Neuronal stem cell (in vitro differentiated cells): ENCODE measurements around the gene ASB18.

Experiments
- DNase-seq: peaks from one replicate; pipeline ENCODE4 v3.0.0-alpha.2; 2013; ENCODE audit warnings: low spot score
- H2AFZ ChIP-seq: one replicate; pipeline ENCODE4 v1.6.1; 2013; ENCODE audit warnings: mild to moderate bottlenecking, low read length, inconsistent platforms
- H2AK5ac ChIP-seq: 2 replicates; pipeline ENCODE4 v1.6.1; 2013; ENCODE audit warnings: low read depth, mild to moderate bottlenecking, inconsistent platforms, low read length, moderate library complexity, mixed read lengths
- H2BK120ac ChIP-seq: 2 replicates; pipeline ENCODE4 v1.6.1; 2013; ENCODE audit warnings: low read depth, mild to moderate bottlenecking, inconsistent platforms, low read length, moderate library complexity, mixed read lengths
- H2BK12ac ChIP-seq: one replicate; pipeline ENCODE4 v1.6.1; 2013; ENCODE audit warnings: low read length, inconsistent platforms
- H2BK15ac ChIP-seq: 2 replicates; pipeline ENCODE4 v1.6.1; 2013; ENCODE audit warnings: mild to moderate bottlenecking, low read length, inconsistent platforms, mixed read lengths
- H2BK5ac ChIP-seq: one replicate; pipeline ENCODE4 v1.6.1; 2013; ENCODE audit warnings: inconsistent platforms, mild to moderate bottlenecking, low read length, moderate library complexity
- H3K14ac ChIP-seq: one replicate; pipeline ENCODE4 v1.6.1; 2013; ENCODE audit warnings: low read length, inconsistent platforms
- H3K18ac ChIP-seq: 2 replicates; pipeline ENCODE4 v1.6.1; 2013; ENCODE audit warnings: low read length, inconsistent platforms
- H3K23ac ChIP-seq: 2 replicates; pipeline ENCODE4 v1.6.1; 2013; ENCODE audit warnings: low read depth, mild to moderate bottlenecking, mixed read lengths, low read length, inconsistent platforms; ENCODE audit not compliant: poor library complexity
- H3K27ac ChIP-seq: replicated peaks from 3 replicates; pipeline ENCODE4 v1.5.1; 2013; ENCODE audit warnings: low read length, inconsistent platforms
- H3K27me3 ChIP-seq, 3 experiments: 2 replicates each; pipeline ENCODE4 v1.6.1; 2013; ENCODE audit warnings: low read length in 3 of 3, mild to moderate bottlenecking in 2 of 3, inconsistent platforms in 1 of 3, low read depth in 1 of 3, mixed read lengths in 1 of 3, moderate library complexity in 1 of 3; ENCODE audit not compliant: control insufficient read depth in 3 of 3, insufficient read depth in 3 of 3
- H3K36me3 ChIP-seq, 2 donors: replicated peaks in 1 of 2; 2 replicates each; pipeline ENCODE4 v1.6.1; 2013; ENCODE audit warnings: low read length in 2 of 2; ENCODE audit not compliant: control insufficient read depth in 2 of 2, insufficient read depth in 2 of 2
- H3K4ac ChIP-seq: 2 replicates; pipeline ENCODE4 v1.6.1; 2013; ENCODE audit warnings: inconsistent platforms, mild to moderate bottlenecking, low read length, moderate library complexity
- H3K4me1 ChIP-seq, 2 donors: 1 replicate in 1 of 2; 2 replicates in 1 of 2; pipeline ENCODE4 v1.6.1; 2013; ENCODE audit warnings: low read length in 2 of 2, low read depth in 1 of 2; ENCODE audit not compliant: control insufficient read depth in 2 of 2, insufficient read depth in 1 of 2
- H3K4me2 ChIP-seq: one replicate; pipeline ENCODE4 v1.6.1; 2013; ENCODE audit warnings: mild to moderate bottlenecking, low read length, inconsistent platforms; ENCODE audit not compliant: insufficient read depth, poor library complexity, severe bottlenecking
- H3K4me3 ChIP-seq, 2 donors: 2 replicates each; pipeline ENCODE4 v1.5.1; 2013; ENCODE audit warnings: low read length in 2 of 2, mild to moderate bottlenecking in 2 of 2, inconsistent platforms in 1 of 2, moderate library complexity in 1 of 2
- H3K79me1 ChIP-seq: one replicate; pipeline ENCODE4 v1.6.1; 2013; ENCODE audit warnings: low read depth, mild to moderate bottlenecking, inconsistent platforms, low read length, moderate library complexity
- H3K9ac ChIP-seq: one replicate; pipeline ENCODE4 v1.6.1; 2013; ENCODE audit warnings: mild to moderate bottlenecking, low read depth, low read length, inconsistent platforms; ENCODE audit not compliant: poor library complexity
- H3K9me3 ChIP-seq, 2 donors: replicated peaks in 1 of 2; 2 replicates each; pipeline versions ENCODE3 to v1.6.1; 2013; ENCODE audit warnings: low read length in 2 of 2, mild to moderate bottlenecking in 2 of 2, inconsistent platforms in 1 of 2, low read depth in 1 of 2, mixed read lengths in 1 of 2, moderate library complexity in 1 of 2; ENCODE audit not compliant: control insufficient read depth in 2 of 2, insufficient read depth in 1 of 2
- H4K8ac ChIP-seq: one replicate; pipeline ENCODE4 v1.6.1; 2013; ENCODE audit warnings: low read depth, mild to moderate bottlenecking, inconsistent platforms, low read length, moderate library complexity
- H4K91ac ChIP-seq: one replicate; pipeline ENCODE4 v1.6.1; 2013; ENCODE audit warnings: low read length, low read depth, mild to moderate bottlenecking, inconsistent platforms; ENCODE audit not compliant: poor library complexity
- WGBS, 2 donors: extraction: QIAGEN DNeasy Blood & Tissue Kit; methylation state at CpG; one replicate each; pipeline ENCODE4 v1.1.7; 2013; ENCODE audit warnings: missing lambda C conversion rate in 2 of 2, mixed read lengths in 1 of 2; ENCODE audit not compliant: insufficient read length in 2 of 2, insufficient replicate concordance in 1 of 2; ENCODE audit errors: extremely low coverage in 2 of 2; 5-methylcytosine and 5-hydroxymethylcytosine counted together

The ASB18 gene

DNA sequence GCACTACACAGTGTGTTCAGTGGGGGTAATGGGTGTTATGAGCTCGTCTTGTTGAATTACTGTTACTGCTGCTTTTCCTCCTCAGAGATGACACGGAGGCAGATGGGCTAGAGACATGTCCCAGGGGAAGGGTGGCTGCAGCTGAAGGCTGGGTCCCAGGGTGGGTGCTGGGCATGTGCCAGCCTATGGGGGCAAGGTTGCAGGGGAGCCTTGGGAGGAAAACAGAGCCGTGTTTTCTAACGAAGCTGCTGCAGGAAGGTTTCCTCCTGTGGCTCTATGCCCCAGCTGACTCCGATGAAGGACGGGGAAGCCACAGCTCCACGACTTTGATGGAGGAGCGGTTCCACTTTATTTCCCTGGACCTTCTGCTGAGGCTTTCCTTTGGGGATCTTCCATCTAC is 42.4 kb downstream of the ASB18 start:
- Histone ChIP-seq H3K4me1 (no peaks in the 10 kb centered on the region), H3K18ac (no peak overlapping the region), H3K79me1 (no peaks in the 10 kb centered on the region), H3K36me3 (no peaks in the 10 kb centered on the region), H2BK12ac (no peak overlapping the region), H3K4me2 (no peak overlapping the region), H2BK5ac (no peak overlapping the region), H2BK15ac (no peak overlapping the region), H3K23ac (no peak overlapping the region), H3K27me3 (no peaks in the 10 kb centered on the region), H3K14ac (no peak overlapping the region), H2BK120ac (no peak overlapping the region), H3K9me3 (peaks cover 5 to 12% of the 10 kb centered on the region in 2 donors), H2AK5ac (no peak overlapping the region), H3K27ac (no peak overlapping the region), H3K4ac (no peak overlapping the region), H3K4me3 (peak overlapping the region in 1 of 2 donors; percentile 26), H2AFZ (no peak overlapping the region), H4K8ac (no peak overlapping the region), H4K91ac (no peak overlapping the region), H3K9ac (no peak overlapping the region)
- WGBS, 2 donors, result no CpG with 5 or more reads among the region's 8 CpGs
- no peak for DNase-seq

DNA sequence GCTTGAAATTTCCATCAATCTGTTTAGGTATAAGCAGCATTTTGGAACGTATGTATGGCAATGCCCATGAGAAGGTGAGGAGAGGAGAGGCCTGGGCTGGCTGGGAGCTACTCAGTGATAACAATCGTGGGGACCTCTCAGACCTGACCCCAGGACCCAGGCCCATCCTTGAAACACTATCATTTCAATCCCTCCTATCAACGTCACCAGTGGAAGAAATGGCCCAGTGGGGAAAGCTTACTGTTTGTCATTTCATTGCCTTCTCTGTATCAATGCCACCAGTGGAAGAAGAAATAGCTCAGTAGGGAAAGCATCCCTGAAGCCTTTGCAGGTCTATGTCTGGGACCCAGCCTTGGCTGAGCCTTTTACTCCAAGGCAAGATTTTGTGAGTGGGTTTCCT is 44.8 kb downstream of the ASB18 start:
- H2AK5ac ChIP-seq, result no peak overlapping the region
- no peaks in the 10 kb centered on the region for H3K36me3 ChIP-seq
- H3K27ac ChIP-seq, result no peak overlapping the region
- no peak overlapping the region for H3K23ac ChIP-seq
- no peak overlapping the region for H3K18ac ChIP-seq
- no peak overlapping the region for H3K4ac ChIP-seq
- no peak overlapping the region for H3K4me2 ChIP-seq
- no peak overlapping the region for H2BK15ac ChIP-seq
- H3K9ac ChIP-seq, result no peak overlapping the region
- no peak overlapping the region for H4K91ac ChIP-seq
- H2BK5ac ChIP-seq, result no peak overlapping the region
- DNase-seq, result no peak
- H3K79me1 ChIP-seq, result no peaks in the 10 kb centered on the region
- H2BK12ac ChIP-seq, result no peak overlapping the region
- H2AFZ ChIP-seq, result no peak overlapping the region
- H3K4me1 ChIP-seq, result no peaks in the 10 kb centered on the region
- H3K4me3 ChIP-seq, result no peak overlapping the region
- H3K27me3 ChIP-seq, result no peaks in the 10 kb centered on the region
- H4K8ac ChIP-seq, result no peak overlapping the region
- peaks cover 3 to 12% of the 10 kb centered on the region in 2 donors for H3K9me3 ChIP-seq
- no peak overlapping the region for H2BK120ac ChIP-seq
- H3K14ac ChIP-seq, result no peak overlapping the region
- no CpG with 5 or more reads among the region's 3 CpGs for WGBS, 2 donors

DNA sequence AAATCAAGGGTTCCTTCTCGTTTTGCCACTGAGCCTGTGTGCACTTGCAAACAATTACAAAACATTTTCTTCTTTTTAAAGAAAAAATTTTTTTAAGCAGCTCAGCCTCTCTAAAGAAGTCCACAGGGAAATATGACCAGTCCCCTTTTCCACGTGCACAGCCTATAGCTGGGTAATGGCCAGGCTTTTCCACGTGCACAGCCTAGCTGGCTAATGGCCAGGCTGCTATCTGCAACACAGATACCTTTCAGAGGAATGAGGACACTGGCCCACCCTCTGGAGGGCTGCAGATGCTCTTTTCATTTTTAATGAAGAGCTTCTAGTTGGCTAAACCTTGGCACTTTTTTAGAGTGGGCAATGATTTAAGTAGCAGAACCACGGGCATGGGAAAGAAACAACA is 46.3 kb downstream of the ASB18 start:
- no peaks in the 10 kb centered on the region for H3K79me1 ChIP-seq
- H3K4ac ChIP-seq, result no peak overlapping the region
- H2BK5ac ChIP-seq, result no peak overlapping the region
- no peak overlapping the region for H3K4me3 ChIP-seq
- WGBS, 2 donors, result no CpG with 5 or more reads among the region's 4 CpGs
- H3K9me3 ChIP-seq, result no peaks in the 10 kb centered on the region
- no peak overlapping the region for H2BK15ac ChIP-seq
- H2AFZ ChIP-seq, result no peak overlapping the region
- H3K18ac ChIP-seq, result no peak overlapping the region
- DNase-seq, result no peak
- no peak overlapping the region for H3K9ac ChIP-seq
- H2BK12ac ChIP-seq, result no peak overlapping the region
- H2AK5ac ChIP-seq, result no peak overlapping the region
- H4K91ac ChIP-seq, result no peak overlapping the region
- no peak overlapping the region for H3K23ac ChIP-seq
- no peaks in the 10 kb centered on the region for H3K4me1 ChIP-seq
- no peak overlapping the region for H4K8ac ChIP-seq
- no peak overlapping the region for H3K4me2 ChIP-seq
- no peak overlapping the region for H3K27ac ChIP-seq
- H2BK120ac ChIP-seq, result no peak overlapping the region
- H3K27me3 ChIP-seq, result no peaks in the 10 kb centered on the region
- no peaks in the 10 kb centered on the region for H3K36me3 ChIP-seq
- no peak overlapping the region for H3K14ac ChIP-seq

DNA sequence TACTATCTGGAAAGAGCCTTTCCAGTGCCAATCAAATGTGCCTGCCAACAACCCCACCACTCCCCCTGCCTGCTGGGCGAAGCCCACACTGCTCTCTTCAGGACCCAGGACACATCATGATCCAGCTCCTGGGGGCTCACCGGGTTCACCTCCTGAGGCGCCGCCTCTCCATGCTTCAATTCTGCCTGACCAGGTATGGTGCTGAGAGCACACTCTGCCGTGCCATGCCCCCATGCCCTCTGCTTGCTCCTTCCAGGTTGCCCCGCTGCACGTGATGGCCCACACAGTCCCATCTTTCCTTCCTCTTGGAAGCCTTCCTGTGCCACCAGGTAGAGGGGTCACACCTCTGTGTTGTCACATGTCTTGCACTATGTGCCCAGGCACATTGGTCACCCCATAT is 47.5 kb downstream of the ASB18 start:
- Histone ChIP-seq H3K9me3 (no peaks in the 10 kb centered on the region), H3K23ac (no peak overlapping the region), H3K27ac (no peak overlapping the region), H4K91ac (no peak overlapping the region), H3K14ac (no peak overlapping the region), H2BK5ac (no peak overlapping the region), H2AFZ (no peak overlapping the region), H3K18ac (no peak overlapping the region), H3K79me1 (no peaks in the 10 kb centered on the region), H2BK15ac (no peak overlapping the region), H3K4me1 (peaks cover 0 to 2% of the 10 kb centered on the region in 2 donors), H3K9ac (no peak overlapping the region), H3K27me3 (no peaks in the 10 kb centered on the region), H2BK12ac (no peak overlapping the region), H3K4ac (no peak overlapping the region), H2BK120ac (no peak overlapping the region), H4K8ac (no peak overlapping the region), H2AK5ac (no peak overlapping the region), H3K4me3 (no peak overlapping the region), H3K4me2 (no peak overlapping the region), H3K36me3 (no peaks in the 10 kb centered on the region)
- WGBS, 2 donors, result no CpG with 5 or more reads among the region's 7 CpGs
- DNase-seq, result no peak
